Posterior cingulate gyrus (tissue), 11 donors: Measurements from ENCODE around the gene HIVEP3.

ENCODE experiments used
- DNase-seq, 10 donors: peaks; one replicate each; pipeline versions ENCODE4 v3.0.0 to v3.0.0-alpha.2; 2020 to 2021; ENCODE audit warnings: mixed read lengths in 3 of 10
- intact Hi-C: fragments of 100-400 bp; cut with DNase I; formaldehyde crosslinking; loops from one replicate; pipeline ENCODE4 v1.15.1; 2023

The HIVEP3 gene

DNA sequence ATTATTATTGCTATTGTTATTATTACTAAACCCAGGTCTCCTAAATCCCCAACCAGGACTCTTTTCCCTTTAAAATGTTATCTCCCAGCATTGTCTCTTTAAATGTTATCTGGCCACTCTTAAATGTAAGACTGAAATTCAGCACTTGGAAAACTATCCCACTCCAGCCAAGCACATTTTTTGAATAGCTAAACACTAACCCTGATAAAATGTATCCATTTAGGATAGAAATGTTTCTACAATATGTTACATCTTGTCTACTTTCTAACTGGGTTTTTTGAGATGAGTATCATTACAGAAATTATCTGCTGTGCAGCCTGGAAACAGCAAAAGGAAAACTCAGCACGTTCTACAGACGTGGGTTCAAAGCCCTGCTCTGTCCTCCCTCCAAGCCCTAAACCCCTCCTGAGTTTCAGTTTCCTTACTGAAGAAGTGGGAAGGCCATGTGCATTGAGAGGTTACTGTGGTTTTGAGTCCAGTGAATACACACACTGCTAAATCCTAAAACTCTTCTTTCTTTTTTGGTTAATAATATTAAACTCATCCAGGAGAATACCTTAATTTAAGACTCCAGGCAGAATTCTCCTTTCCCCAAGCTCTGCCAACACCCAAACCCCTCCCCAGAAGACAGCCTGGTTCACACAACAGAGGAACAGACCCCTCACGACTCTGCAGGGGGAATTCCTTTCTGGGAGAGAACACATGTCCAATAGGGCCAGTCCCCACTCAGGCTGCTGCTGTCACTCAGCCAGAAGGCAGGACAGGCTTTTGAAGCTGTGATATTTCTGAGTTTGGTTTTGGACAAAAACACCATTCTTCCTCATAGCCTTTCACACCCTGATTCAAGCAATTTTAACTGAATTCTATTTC lies 41.9 kb downstream of the HIVEP3 start:
- no peak for DNase-seq

DNA sequence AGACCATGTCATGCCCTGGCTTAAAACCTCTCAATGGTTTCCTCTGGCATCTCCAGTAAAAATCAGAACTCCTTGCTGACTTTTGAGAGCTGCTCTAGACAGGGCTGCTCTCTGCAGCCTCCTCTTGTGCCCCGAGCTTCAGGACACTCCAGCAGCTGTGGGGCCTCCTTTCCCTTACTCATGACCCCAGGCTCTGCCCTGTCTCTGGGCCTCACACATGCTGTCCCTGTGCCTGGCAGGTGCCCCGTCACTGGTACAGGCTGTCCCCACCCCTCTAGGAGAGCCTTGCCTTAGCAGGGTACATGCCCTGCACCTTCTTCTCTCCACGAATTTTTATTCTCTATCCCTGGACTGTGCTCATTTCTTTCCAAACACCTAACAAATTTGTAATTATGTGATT lies 43.2 kb downstream of the HIVEP3 start:
- intact Hi-C loops: no loop called here
- no peak for DNase-seq

More for the DNA sequence above, 41.9 kb downstream of the HIVEP3 start:
- intact Hi-C loops: no loop called here

DNA sequence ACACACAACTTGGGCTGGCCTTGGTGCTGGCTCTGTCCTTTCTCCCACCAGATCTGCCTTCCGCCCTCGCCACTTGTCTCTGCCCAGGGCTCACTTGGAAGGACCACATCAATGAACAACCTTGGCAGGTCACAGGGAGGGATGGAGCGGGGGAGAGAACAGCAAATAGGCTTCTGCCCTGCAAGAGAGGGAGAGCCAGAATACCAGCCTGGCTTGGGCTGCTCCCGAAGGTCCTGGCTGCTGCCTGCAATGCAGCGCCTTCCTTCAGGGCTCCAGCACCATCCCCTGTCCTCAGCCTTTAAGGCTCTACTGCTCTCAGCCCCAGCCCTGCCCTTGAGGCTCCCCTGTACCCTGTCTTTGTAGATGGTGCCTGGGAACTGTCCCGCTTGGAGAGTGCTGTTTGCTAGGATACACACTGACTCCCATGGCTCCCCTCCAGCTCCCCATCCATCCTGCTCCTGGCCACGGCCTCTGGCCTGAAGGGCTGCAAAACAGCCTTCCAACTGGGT lies 43.8 kb downstream of the HIVEP3 start:
- intact Hi-C loops: no loop called here
- DNase-seq: no peak

DNA sequence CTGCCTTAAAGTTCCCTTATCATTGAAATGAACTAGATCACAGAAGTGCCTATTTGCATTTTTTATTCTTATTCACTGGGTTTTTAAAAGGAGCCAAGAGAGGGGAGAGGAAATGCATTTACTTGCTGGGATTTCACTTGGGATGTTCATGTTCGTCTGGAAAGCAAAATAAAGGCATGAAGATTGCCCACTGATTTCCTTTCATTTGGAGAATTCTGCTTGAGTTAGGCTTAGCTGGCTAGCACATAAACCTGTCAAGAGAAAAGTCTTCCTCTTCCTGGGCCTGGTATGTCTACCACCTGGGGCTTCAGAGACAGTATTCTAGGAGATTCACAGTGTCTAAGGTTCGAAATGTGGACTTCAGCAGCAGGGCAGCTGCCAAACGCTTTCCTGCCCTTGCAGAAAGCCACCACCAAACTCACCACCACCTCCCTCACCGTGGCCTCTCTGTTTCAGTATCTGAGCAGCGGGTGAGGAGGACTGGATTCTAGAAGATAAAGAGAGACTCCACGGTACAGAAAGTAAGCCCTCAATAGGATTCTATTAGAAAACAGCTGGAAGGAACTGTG lies 44.5 kb downstream of the HIVEP3 start:
- intact Hi-C loops: no loop called here
- no peak for DNase-seq

DNA sequence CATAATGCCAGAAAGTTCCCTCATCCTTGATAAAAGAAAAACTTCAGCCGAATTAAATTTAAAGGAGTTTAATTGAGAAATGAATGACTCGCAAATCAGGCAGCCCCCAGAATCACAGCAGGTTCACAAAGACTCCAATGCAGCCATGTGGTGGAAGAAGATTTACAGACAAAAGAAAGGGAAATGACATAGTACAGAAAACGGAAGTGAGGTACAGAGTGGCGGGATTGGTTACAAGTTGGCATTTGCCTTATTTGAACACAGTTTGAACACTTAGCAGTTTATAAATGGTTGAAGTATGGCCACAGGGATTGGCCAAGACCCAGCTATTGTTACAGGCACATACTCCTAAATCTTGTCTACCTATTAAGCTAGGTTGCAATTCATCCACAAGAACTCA lies 46.6 kb downstream of the HIVEP3 start:
- intact Hi-C loops: no loop called here
- DNase-seq: no peak

DNA sequence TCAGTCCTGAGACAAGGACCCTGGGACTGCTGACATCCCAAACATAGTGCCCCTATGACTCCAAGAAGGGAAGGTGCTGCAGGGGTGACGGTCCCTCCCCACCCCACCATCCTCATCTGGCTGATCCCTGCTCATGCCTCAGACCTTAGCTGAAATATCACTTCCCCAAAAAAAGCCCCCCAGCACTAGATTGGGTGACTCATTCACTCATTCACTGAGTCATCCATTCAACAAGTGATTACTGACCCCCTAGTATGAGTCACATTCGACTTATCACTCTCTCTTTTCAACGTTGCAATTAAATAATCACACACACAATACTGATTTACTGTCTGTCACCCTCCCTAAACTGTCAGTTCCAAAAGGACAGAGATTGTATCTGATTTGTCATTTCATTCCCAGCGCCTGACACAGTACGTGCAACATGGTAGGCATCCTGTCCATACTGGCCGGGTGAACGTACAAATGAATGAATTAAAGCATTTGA lies 48.6 kb downstream of the HIVEP3 start:
- intact Hi-C loops: no loop called here
- DNase-seq: no peak

DNA sequence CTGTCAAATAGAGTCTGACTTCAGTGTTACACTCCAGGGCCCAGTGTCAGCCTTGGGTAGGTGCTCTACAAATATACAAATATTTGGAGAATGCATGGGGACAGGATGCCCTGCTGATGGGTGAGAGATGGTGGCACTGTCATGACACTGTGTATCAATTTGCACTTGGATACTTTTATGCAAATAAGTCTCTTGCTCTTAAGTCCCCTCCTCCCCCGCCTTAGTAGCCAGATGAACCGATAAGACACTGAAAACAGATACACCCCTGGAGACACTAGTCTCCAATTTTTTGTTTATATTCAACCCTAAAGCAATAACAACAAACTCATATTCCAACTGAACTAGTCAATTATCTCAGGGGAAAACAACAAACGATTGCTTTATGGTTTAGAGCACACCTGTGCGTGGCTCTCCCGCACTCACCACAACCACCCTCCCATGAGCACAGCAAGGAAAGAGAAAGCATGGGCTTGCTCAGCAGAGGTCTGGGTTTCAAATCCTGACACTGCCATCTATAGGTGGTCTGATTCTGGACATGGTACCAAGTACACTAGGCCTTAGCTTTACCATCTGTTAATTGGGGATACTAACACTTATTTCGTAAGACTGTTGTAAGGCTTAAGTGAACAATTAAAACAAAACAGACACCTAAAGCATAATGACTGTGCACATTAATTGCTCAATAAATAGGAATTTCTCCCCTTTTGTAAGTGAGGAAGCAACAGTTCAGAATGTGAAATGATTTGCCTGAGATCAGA lies 50.3 kb downstream of the HIVEP3 start:
- intact Hi-C loops: no loop called here
- no peak for DNase-seq

DNA sequence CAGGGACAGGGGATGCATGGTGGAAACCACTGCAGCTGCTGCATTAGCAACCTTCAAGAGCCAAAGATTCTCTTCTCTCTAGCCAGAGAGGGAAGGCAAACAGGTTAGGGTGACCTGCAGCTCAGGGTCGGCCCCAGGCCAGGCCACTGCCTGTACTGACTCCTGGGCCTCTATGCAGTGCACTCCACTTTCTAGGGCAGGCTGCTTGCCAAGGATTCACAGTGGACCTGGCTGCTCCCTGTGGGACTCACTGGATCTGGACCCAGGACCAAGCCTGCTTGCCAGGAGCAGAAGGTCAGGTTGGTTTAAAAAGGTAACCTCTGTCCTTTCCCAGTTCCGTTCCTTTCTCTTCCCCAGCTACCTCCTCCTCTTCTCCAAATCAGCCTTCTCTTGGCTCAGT lies 52.4 kb downstream of the HIVEP3 start:
- peak in 1 of 10 donors; percentile 66 for DNase-seq
- intact Hi-C loops: no loop called here

DNA sequence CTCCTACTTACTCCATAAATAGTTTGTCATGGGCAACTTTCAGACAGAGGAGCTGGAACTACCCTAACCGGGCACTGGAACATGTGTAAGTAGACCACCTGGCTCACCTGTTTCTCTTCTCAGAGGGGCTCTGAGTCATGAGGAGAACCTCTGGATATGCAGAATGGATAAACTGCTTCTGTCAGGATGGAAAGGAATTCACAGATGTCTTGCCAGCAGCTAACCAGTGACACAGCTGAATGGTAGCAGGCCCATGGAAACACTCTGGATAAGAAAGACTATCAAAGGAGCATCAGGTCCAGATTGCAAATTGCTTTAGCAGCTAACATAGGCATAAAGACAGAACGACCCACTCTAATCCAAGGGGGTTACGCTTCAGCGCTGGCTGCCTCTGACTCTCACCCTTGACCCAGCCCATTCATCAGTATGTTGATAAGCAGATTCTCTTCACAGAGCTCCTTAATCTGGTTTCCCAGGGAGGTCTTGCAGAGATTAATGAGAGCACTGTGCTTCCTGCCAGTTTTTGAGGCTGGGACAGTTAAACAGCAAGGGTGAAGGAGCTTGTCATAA lies 54.2 kb downstream of the HIVEP3 start:
- intact Hi-C loops: no loop called here

DNA sequence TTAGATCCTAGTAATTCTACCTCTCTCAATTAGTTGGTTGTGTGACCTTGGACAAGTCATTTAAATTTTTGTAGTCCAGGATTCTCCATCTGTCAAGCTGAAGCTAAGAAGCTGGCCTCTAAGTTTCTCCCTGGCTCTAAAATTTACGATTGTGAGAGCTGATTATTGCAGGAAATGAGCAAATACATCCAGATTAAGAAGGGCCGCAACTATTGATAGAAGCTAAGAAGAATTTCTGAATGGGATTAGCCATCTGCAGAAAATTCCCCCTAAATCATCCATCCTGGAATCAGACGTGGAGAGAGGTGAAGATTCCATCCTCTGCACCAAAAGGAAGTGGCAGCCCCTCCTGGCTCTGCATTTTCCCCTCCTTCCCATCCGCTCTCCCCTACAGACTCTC lies 55.0 kb downstream of the HIVEP3 start:
- intact Hi-C loops: no loop called here
- no peak for DNase-seq

More for the DNA sequence above, 54.2 kb downstream of the HIVEP3 start:
- DNase-seq: no peak

DNA sequence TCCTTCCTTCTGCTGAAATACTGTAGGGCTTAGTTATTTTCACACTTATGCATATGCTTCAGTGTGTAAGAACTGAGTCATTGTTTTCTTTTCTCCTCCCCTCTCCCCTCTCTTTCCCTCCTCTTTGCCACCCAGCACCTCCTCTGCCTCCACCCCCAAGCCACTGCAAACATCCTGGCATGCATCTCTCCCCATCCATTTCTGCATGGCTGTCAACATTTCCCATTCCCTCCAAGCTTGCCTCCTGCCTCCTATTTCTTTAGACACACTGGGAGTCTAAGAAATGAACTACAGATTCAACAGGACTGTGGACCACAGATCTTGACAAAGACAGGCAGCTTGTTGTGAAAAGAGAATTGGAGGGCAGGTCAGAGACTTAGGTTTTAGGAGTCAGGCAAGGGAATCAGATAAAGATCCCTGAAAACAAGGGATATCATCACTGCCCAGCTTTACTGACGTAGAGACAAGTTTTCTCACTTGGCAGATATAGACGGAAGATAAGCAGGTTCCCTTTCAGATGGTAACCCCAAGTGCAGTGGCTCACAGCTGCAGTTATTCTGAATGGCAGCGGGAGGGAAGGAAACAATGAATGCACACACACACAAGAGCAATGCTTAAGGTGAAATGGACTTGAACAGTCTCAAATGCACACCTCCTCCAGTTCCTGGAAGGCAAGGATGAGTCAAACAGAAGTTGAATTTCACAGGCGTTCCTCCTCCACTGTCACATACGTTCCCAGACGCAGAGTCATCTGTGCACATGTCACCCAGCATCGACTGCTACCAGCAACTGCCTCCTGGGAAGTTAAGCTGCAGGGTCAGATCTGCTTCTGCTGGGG lies 56.1 kb downstream of the HIVEP3 start:
- intact Hi-C loops: no loop called here
- peak in 4 of 10 donors; percentile 41 to 92 (median 52) for DNase-seq

DNA sequence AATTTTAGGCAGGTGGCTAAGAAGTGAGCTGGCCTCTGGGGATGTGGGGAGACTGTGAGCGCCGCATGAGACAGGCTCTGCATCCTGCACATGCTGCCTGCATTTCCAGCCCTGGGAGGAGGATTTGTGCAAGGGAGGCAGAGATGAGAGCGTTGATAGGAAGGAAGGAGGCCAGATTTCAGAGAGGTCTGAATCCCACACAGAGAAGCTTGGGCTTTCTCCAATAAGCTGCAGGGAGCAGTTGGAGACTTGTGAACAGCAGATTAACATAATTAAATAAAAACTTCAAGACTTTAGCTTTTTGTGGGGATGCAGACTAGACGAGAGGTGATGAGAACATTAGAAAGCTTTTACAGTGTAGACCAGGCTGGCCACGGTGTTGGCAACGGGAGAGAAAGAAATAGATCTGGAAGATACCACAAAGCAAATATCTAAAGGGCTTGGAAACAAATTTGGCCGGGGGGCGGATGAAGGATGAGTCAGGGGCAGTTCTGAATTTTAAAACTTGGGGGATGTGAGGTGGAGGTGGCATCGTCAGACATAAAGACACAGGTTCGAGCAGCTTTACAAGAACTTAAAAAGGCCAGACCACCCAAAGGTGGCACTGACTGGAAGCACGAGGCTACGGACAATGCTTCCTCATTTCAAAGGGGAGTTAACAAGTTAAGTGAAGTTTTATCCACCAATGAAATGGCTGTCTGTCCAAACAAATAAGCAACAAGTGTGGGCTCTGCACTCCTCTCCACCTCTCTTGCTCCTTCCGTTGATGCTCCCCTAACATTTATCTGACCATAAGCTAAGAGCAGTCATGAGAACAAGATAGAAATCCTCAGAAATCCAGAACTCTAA lies 57.0 kb downstream of the HIVEP3 start:
- intact Hi-C loops: no loop called here
- DNase-seq: peak in 7 of 10 donors; percentile 37 to 90 (median 50)

DNA sequence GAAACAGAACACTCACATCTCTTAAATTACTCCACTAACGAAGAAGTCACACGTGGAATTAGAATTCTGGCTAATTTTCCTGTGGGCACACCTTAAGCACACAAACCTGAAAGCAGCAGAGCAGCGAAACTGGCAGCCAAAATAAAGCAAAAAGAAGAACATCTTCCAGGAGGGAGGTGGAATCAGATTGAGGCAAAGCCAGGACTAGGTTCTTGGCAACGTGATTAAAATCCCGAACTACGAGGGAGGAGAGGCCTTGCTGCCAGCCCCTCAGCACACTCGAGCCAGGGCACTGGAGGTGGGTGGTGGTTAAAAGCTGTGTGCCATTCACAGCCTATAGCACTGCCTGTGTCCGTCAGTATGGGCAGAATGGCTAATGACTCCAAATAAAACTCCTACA lies 58.0 kb downstream of the HIVEP3 start:
- no peak for DNase-seq
- intact Hi-C loops: no loop called here

DNA sequence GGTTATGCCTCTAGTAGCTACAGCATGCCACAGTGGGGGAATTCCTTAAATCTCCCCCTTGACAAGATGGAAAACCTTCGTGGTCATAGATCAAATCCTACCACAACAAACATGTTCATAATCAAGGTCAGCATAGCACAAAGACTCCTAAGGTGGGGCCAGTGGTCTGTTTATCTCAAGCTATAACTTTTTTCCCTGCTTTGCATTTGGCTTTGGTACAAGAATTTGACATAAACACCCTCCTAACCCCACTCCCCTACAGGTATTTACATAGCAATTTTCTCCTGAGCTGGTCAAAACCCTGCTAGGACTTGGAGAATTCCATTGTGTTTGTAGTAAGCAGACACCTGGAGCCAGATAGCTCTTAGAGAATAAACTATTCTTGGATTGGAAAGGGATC lies 58.5 kb downstream of the HIVEP3 start:
- no peak for DNase-seq
- intact Hi-C loops: no loop called here

DNA sequence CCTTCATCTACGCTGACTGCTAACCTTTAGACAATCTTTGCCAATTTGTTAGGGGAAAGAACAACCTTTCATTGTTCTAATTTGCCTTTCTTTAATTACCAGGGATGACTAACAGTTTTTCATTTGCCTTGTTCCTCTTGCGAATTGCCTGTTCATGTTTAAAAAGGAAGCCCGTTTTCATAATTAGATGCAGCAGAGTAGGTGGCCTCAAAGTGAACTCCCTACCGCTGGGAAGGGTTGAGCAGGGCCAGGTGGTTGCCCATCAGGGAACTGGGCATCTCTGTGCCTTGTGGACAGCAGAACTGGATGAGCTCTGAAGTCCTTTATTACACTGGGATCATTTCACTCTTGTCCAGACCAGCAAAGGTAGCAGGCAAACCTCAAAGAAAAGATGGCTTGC lies 59.0 kb downstream of the HIVEP3 start:
- intact Hi-C loops: no loop called here
- DNase-seq: no peak

DNA sequence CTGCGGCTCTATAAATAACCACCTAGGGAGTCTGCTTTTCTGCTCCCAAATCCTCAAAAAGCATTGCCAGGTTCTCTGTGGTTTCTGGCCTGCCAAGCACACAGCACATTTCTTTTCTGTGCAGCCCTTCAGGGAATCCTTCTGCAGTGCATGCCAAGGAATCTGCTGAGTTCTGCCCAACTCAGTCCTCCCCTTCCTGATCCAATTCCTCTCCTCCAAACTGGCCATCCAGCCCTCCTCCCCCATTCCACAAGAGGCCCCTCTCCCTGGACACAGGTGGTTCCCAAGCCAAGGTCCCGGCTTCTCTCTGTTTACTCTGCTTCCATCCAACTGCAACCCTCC lies 61.8 kb downstream of the HIVEP3 start:
- intact Hi-C loops: no loop called here

DNA sequence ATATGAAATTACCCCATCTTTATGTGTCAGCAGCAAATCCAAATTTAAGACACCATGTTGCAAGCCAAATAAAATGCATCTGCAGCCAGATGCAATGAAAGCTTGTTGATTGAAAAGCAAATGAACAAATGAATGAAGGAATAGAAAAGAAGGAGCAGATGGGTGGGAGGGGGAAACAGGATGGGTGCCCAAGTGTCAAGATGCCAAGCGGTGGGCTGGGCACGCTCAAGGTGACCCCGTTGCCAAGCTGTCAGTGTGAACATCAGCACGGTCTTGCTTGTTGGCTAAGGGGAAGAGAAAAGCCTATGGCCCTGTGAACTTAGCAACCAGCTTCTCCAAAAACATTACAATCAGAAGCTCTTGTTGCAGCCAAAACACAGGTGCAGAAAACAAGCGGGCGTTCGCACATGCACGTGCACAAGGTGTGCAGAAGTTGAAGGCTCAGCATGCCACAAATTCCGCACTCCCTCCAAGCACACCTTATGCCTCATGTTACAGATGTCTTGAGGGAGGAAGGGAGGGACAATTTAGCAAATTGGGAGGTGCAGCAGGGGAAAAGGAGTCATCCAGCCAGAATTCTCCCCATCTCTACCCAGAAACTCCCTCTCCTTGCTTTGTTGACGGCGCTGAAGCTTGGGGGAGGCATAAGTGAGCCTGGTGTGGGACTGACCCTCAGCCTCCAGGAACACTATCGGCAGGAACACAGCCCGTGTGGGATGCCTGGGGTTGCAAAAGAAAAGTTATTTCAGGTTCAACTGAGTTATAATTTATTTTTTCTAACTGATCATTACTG lies 62.4 kb downstream of the HIVEP3 start:
- intact Hi-C loops: no loop called here

More for the DNA sequence above, 61.8 kb downstream of the HIVEP3 start:
- peak in 1 of 10 donors; percentile 83 for DNase-seq

DNA sequence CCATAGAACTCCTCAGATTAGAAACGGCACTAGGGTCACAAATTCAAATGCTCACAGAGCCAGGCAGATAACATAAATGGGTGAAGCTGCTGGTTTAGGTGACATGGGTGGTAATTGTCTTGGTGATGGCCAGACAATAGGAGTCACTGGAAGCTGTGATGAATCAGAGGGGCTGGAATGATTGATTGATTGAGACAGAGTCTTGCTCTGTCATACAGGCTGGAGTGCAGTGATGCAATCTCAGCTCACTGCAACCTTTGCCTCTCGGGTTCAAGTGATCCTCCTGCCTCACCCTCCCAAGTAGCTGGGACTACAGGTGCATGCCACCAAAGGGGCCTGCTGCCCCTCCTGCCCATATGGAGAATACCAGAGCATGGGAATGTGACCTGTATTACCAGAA lies 63.0 kb downstream of the HIVEP3 start:
- DNase-seq: no peak
- intact Hi-C loops: no loop called here

More for the DNA sequence above, 62.4 kb downstream of the HIVEP3 start:
- DNase-seq: no peak
